ENCODE data around the gene SLC35B1.

The SLC35B1 gene, protein sequence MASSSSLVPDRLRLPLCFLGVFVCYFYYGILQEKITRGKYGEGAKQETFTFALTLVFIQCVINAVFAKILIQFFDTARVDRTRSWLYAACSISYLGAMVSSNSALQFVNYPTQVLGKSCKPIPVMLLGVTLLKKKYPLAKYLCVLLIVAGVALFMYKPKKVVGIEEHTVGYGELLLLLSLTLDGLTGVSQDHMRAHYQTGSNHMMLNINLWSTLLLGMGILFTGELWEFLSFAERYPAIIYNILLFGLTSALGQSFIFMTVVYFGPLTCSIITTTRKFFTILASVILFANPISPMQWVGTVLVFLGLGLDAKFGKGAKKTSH
- total RNA-seq: 36.2 to 83.6 (median 48.4) reads per million in 9 experiments

DNA sequence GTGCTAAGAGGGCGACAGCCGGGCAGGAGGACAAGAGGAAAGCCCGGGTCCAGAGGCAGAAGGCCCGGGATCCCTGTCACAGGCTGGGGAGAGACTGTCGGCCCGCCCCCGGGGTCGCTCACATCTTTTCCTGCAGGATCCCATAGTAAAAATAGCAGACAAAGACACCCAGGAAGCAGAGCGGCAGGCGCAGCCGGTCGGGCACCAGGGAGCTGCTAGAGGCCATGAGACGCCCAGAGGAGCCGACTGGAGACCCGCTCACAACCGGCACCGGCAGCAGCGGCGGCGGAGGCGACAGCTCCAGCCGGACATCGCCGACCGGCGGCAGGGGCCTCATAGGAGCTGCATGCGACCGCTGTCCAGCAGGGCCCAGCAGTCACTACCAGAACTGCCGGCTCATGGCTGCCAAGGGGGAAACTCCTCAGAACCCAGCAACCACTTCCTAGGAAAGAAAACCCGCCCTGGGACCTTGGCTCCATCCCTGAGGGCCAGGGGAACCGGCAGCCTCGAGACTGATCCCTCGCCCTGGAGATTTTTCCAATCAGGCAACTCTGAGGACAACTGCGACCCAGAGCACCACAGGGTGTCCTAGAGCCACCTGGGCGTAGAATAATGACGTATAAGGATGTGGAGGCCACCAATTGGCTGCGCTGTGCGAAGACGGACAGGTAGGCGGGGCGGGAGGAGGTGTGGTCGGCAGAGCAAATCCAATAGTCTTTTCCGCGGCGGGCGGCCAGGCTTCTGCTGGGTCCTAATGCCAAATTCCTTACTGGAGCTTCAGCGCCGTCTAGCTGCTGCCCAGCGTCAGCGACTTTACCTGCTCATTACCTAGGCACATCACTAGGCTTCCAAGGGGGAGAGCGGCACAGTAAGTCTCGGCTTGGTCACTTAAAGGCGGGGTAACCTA, at the start of gene SLC35B1:
Gene SLC35B1 (minus strand): TSS at position 357 of the 907 bp plus-strand sequence. CDS start 131 bp downstream, at position 226.
- H3K27me3 Mint-ChIP-seq: no peaks in the 10 kb centered on the region
- H3K9me3 Mint-ChIP-seq: no peaks in the 10 kb centered on the region
- H3K4me3 Mint-ChIP-seq: peak within 1 kb of the TSS; percentile 97
- H3K4me1 Mint-ChIP-seq (ENCODE audit: low read depth in 2 of 2): peaks cover 40 to 47% of the 10 kb centered on the region in 2 donors
- H3K27ac Mint-ChIP-seq: peak within 1 kb of the TSS; percentile 99
- DNase-seq (peak; percentile 96 to 97 (median 96)), ATAC-seq (replicated peaks) (peak; percentile 95)
- peaks cover 75% of the 10 kb centered on the region for H3K36me3 Mint-ChIP-seq (ENCODE audit: insufficient read depth)

DNA sequence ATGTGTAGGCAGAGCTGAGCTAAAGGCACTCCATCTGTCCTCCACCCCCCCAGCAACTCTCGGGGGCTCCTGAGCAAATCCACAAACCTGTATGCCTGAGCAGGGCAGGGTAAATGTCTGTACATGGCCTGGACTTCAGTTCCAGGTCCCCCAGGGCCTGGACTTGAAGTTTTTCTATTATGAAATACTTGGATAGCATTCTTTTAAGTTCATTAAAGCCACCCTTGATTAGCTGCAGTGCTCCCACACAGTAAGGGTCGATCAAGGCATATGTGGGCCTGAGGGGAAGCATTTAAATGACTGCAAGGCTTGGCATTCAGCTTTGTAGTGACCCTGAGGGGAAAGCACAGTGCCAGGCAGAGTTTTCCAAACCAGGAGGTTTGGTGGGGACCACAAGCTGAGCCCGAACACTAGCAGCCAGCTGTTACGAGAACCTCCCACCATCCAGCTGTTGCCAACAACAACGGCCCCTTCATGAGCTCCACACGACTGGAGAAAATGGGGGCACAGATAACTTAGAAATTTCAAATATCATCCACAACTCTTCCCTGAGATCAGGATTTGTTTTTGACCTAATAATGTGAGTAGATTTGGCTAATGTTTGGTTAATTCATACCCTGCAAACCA, 49.5 kb upstream of the SLC35B1 start:
- Mint-ChIP-seq H3K27me3 (no peaks in the 10 kb centered on the region), H3K4me1 (ENCODE audit: low read depth in 2 of 2) (peaks cover 72 to 82% of the 10 kb centered on the region in 2 donors), H3K36me3 (ENCODE audit: insufficient read depth) (peaks cover 50% of the 10 kb centered on the region), H3K9me3 (no peaks in the 10 kb centered on the region), H3K27ac (peak overlapping the region; percentile 77 to 99), H3K4me3 (peak overlapping the region; percentile 21 to 59)
- DNase-seq (no peak), ATAC-seq (replicated peaks) (no peak)

- no peaks in the 10 kb centered on the region for H3K27me3 Mint-ChIP-seq
- DNase-seq (no peak), ATAC-seq (replicated peaks) (no peak)
- no peaks in the 10 kb centered on the region for H3K9me3 Mint-ChIP-seq
- peaks cover 67 to 78% of the 10 kb centered on the region in 2 donors for H3K4me1 Mint-ChIP-seq (ENCODE audit: low read depth in 2 of 2)
- peak overlapping the region; percentile 21 to 59 for H3K4me3 Mint-ChIP-seq
- peaks cover 53% of the 10 kb centered on the region for H3K36me3 Mint-ChIP-seq (ENCODE audit: insufficient read depth)
- peak overlapping the region; percentile 77 to 99 for H3K27ac Mint-ChIP-seq
Measured at GRCh38 chr17:49756323-49757150, 48.8 kb upstream of the SLC35B1 start.

DNA sequence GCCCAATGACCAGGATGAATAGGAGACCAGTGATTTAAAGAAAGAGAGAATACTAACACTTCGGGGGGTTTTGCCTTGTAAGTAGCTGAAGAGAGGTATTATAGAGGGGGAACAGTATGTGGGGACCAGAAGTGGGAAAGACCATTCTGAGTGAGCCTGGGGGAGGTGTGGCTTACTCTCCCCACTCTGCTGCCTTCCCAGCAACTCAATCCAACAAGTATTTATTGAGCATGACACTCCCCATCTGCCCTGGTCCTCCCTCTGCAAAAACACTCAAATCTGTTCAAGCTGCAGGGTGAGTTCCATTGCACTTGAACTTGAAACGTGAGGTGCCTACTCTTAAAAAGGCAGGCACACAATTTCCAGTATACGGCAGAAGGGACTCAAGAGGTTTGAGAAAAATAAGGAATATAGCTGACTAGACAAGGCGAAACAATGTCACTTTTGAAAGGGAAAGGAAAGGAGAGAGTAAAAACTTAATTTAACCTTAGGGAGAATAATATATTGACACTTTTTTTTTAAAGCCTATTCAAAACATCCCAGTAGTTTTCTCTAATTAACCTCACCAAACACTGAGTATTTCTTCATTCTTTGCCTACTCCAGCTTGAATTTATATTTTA, 48.0 kb upstream of the SLC35B1 start:
- ATAC-seq (replicated peaks) (no peak), DNase-seq (no peak)
- peaks cover 54% of the 10 kb centered on the region for H3K36me3 Mint-ChIP-seq (ENCODE audit: insufficient read depth)
- no peaks in the 10 kb centered on the region for H3K27me3 Mint-ChIP-seq
- peak overlapping the region; percentile 77 to 99 for H3K27ac Mint-ChIP-seq
- peaks cover 62 to 74% of the 10 kb centered on the region in 2 donors for H3K4me1 Mint-ChIP-seq (ENCODE audit: low read depth in 2 of 2)
- peak overlapping the region; percentile 39 to 54 for H3K4me3 Mint-ChIP-seq
- no peaks in the 10 kb centered on the region for H3K9me3 Mint-ChIP-seq

GRCh38 chr17:49753959-49754391, 46.2 kb upstream of the SLC35B1 start:
- H3K4me3 Mint-ChIP-seq: peak overlapping the region; percentile 39 to 54
- H3K27ac Mint-ChIP-seq: peak overlapping the region; percentile 77 to 99
- H3K4me1 Mint-ChIP-seq (ENCODE audit: low read depth in 2 of 2): peaks cover 59 to 72% of the 10 kb centered on the region in 2 donors
- H3K9me3 Mint-ChIP-seq: no peaks in the 10 kb centered on the region
- peaks cover 57% of the 10 kb centered on the region for H3K36me3 Mint-ChIP-seq (ENCODE audit: insufficient read depth)
- H3K27me3 Mint-ChIP-seq: no peaks in the 10 kb centered on the region
- ATAC-seq (replicated peaks) (no peak), DNase-seq (no peak)

GRCh38 chr17:49752508-49752907, 44.7 kb upstream of the SLC35B1 start:
- Mint-ChIP-seq H3K9me3 (no peaks in the 10 kb centered on the region), H3K36me3 (ENCODE audit: insufficient read depth) (peaks cover 52% of the 10 kb centered on the region), H3K27ac (peak overlapping the region; percentile 77 to 99), H3K4me3 (peak overlapping the region in 1 of 2 donors; percentile 28), H3K4me1 (ENCODE audit: low read depth in 2 of 2) (peaks cover 63 to 76% of the 10 kb centered on the region in 2 donors), H3K27me3 (no peaks in the 10 kb centered on the region)
- no peak for ATAC-seq (replicated peaks)
- DNase-seq: no peak

- peaks cover 47% of the 10 kb centered on the region for H3K36me3 Mint-ChIP-seq (ENCODE audit: insufficient read depth)
- peak overlapping the region; percentile 96 to 99 for H3K27ac Mint-ChIP-seq
- DNase-seq (no peak), ATAC-seq (replicated peaks) (no peak)
- H3K9me3 Mint-ChIP-seq: no peaks in the 10 kb centered on the region
- peak overlapping the region; percentile 5 to 74 for H3K4me3 Mint-ChIP-seq
- H3K27me3 Mint-ChIP-seq: no peaks in the 10 kb centered on the region
- H3K4me1 Mint-ChIP-seq (ENCODE audit: low read depth in 2 of 2): peaks cover 67 to 78% of the 10 kb centered on the region in 2 donors
Measured at GRCh38 chr17:49749730-49750129, 42.0 kb upstream of the SLC35B1 start.

DNA sequence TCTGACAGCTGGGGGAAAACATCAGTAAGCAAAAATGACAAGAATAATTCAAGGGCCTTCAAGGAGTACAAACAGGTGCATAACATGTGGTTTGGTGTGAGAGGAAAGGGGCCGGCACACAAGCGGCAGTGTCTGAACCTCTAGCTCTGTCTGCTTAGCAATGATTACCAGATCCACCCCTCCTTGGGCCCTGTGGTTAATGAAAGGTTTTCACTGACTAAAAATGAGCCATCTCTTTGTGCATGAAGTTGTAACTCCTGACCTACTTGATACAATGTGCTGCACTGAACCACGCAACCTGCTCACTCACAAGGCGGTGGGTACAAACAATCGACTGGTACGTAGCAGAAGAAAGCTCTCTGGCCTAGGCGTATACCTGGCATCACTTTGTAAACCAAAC, 41.0 kb upstream of the SLC35B1 start:
- Mint-ChIP-seq H3K36me3 (ENCODE audit: insufficient read depth) (peaks cover 49% of the 10 kb centered on the region), H3K27me3 (no peaks in the 10 kb centered on the region), H3K4me1 (ENCODE audit: low read depth in 2 of 2) (peaks cover 67 to 74% of the 10 kb centered on the region in 2 donors), H3K27ac (peak overlapping the region; percentile 96 to 99), H3K4me3 (peak overlapping the region; percentile 74 to 75), H3K9me3 (no peaks in the 10 kb centered on the region)
- peak; percentile 59 to 66 (median 63) for DNase-seq
- ATAC-seq (replicated peaks): peak; percentile 81

DNA sequence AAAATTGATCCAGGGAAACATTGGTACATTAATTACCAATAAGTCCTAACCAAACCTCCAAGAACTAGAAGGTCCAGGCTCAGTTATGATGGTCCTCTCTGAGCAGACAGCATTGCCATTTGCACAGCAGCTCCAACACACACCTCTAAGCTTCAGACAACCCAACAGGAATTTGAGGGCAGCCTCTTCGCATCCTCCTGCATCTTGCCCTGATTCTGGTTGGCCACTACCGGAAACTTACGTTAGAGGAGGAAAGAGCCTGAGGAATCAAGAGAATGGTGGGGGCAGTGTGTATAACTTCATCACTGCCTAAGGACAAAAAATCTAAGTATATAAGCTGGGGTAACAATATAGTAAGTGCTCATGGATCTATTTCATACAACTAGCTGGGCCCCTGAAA, 40.5 kb upstream of the SLC35B1 start:
- H3K4me3 Mint-ChIP-seq: peak overlapping the region; percentile 74 to 75
- DNase-seq (peak in 2 of 3 experiments; percentile 32 to 39), ATAC-seq (replicated peaks) (peak; percentile 52)
- peaks cover 45% of the 10 kb centered on the region for H3K36me3 Mint-ChIP-seq (ENCODE audit: insufficient read depth)
- peak overlapping the region; percentile 96 to 99 for H3K27ac Mint-ChIP-seq
- H3K27me3 Mint-ChIP-seq: no peaks in the 10 kb centered on the region
- H3K4me1 Mint-ChIP-seq (ENCODE audit: low read depth in 2 of 2): peaks cover 63 to 68% of the 10 kb centered on the region in 2 donors
- H3K9me3 Mint-ChIP-seq: no peaks in the 10 kb centered on the region

GRCh38 chr17:49747632-49748031, 39.9 kb upstream of the SLC35B1 start:
- ATAC-seq (replicated peaks) (no peak), DNase-seq (no peak)
- peaks cover 45% of the 10 kb centered on the region for H3K36me3 Mint-ChIP-seq (ENCODE audit: insufficient read depth)
- H3K27ac Mint-ChIP-seq: peak overlapping the region; percentile 96 to 99
- peak overlapping the region; percentile 74 to 75 for H3K4me3 Mint-ChIP-seq
- no peaks in the 10 kb centered on the region for H3K9me3 Mint-ChIP-seq
- H3K27me3 Mint-ChIP-seq: no peaks in the 10 kb centered on the region
- H3K4me1 Mint-ChIP-seq (ENCODE audit: low read depth in 2 of 2): peaks cover 67 to 70% of the 10 kb centered on the region in 2 donors

- peaks cover 45% of the 10 kb centered on the region for H3K36me3 Mint-ChIP-seq (ENCODE audit: insufficient read depth)
- peaks cover 68 to 70% of the 10 kb centered on the region in 2 donors for H3K4me1 Mint-ChIP-seq (ENCODE audit: low read depth in 2 of 2)
- peak overlapping the region; percentile 96 to 99 for H3K27ac Mint-ChIP-seq
- no peaks in the 10 kb centered on the region for H3K9me3 Mint-ChIP-seq
- peak overlapping the region; percentile 74 to 75 for H3K4me3 Mint-ChIP-seq
- no peaks in the 10 kb centered on the region for H3K27me3 Mint-ChIP-seq
- no peak for DNase-seq
- ATAC-seq (replicated peaks): peak; percentile 39
Measured at GRCh38 chr17:49746791-49747490, 39.2 kb upstream of the SLC35B1 start.

All from effector memory CD8-positive, alpha-beta T cell (primary cell).